GM21528 (cell line): Measurements from ENCODE around the gene IVNS1ABP.
"Not testable (repeated sequence)": the region's sequence is repeated elsewhere in the genome, so short reads cannot be mapped to it uniquely, and the experiment has no call there.

Source experiments
- ATAC-seq: cut with Tn5 transposase; IDR thresholded peaks from one replicate; pipeline ENCODE4 v1.9.1; 2021; ENCODE audit warnings: mild to moderate bottlenecking, moderate library complexity; ENCODE audit not compliant: unreplicated experiment, low FRiP score

The IVNS1ABP gene

DNA sequence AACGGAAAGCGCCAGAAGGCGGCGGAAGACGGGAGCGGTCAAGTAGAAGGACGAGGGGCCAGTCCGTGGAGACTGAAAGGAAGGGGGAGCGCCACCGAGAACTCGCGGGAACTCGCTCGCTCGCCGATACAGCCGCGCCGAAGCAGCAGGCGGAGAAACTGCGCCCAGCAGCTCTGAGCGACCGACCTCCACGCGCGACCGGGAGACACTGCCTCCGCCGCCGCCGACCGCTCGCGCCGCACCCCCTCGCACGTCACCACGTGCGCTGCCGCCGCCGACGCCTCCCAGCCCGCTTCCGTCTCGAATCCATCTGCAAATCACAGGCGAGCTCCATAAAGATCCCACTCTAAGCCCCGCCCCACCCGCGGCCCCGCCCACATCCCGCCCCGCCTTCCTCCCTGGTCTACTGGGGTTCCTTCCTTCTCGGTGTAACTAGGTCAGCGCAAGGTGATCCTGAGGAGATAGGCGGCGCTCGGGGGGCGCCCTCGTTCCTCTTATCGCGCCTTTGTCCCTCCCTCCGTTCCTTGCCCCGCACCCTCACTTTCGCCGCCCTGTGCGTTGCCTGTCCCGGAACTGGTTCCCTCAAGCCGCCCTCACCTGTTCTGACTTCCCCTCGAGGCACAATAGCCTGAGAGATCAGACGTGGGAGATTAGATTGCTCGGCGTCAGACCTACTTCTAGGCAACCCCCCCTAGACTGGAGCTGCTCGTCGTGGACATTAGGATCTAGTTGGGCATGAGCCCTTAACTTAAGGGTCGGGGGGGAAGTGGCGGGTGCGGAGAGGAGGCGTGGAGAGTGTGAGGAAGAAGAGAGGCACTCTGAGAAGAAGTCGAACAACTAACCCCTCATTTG lies at the start of gene IVNS1ABP:
Gene IVNS1ABP (minus strand): TSS at position 210 of the 852 bp plus-strand sequence. CDS start 7,750 bp downstream, outside the sequence.
- peak; percentile 78 for ATAC-seq

DNA sequence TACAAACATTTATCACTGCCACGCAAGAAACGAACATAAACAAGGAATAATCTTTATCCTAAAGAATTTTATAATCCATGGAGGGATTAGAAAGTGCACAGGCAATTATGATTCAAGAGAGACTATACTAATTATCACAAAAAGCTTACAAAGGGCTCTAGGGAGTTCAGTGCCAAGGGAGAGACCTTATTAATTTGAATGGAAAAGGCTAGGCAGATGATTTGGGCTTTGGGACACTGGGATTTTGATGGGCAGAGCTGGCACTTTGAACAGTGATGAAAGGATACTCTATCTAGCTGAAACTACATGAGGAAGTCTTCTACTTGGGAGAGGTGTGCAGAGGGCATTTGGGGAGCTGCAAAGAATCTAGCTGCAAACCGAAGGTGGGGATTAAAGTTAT lies 48.9 kb upstream of the IVNS1ABP start:
- no peak for ATAC-seq

GRCh38 chr1:185364528-185364927 lies 47.5 kb upstream of the IVNS1ABP start:
- not testable (repeated sequence) for ATAC-seq

GRCh38 chr1:185363205-185363604 lies 46.2 kb upstream of the IVNS1ABP start:
- ATAC-seq: no peak

DNA sequence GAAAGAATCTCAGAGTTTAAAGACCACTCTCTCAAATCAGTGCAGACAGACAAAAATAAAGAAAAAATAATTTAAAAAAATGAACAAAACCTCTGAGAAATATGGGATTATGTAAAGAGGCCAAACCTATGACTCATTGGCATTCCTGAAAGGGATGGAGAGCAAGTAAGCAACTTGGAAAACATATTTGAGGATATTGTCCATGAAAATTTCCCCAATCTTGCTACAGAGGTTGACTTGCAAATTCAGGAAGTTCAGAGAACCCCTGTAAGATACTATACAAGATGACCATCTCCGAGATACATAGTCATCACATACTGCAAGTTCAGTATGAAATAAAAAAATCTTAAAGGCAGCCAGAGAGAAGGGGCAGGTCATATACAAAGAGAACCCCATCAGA lies 43.7 kb upstream of the IVNS1ABP start:
- no peak for ATAC-seq

DNA sequence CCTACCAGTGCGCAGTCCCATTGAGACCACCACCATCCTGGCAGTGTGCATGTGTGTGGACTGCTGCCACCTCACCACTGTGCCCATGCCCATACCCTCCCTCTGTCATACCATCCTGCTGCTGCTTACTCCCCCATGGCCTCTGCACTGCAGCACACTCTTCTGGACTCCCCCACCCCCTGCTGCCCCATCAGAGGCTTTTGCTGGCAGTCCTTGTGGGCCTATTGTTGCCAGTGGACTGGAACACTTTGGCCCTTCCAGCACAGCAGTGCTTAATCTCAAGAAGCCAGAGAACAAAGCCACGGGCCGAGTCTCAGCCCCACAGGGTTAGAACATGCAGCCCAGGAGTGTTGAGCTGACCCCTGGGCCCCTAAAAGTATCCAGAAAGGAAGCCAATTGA lies 41.9 kb upstream of the IVNS1ABP start:
- no peak for ATAC-seq

DNA sequence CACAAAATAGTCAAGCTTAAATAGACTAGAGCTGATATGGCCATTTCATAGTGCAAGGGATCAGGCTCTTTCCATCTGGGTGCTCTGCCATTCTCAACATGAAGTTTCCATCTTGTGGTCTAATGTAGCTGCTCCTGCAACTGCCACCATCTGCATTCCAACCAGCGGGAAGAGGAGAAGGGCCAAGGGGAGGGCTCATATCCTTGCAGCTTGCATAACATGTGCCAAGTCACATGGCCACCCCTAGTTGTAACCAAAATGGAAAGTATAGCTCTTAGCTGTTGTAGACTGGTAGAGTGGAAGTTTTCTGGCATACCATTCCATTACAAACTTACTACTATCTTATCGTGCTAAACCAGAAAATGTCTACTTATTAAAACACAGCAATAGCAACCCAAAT lies 38.9 kb upstream of the IVNS1ABP start:
- no peak for ATAC-seq

DNA sequence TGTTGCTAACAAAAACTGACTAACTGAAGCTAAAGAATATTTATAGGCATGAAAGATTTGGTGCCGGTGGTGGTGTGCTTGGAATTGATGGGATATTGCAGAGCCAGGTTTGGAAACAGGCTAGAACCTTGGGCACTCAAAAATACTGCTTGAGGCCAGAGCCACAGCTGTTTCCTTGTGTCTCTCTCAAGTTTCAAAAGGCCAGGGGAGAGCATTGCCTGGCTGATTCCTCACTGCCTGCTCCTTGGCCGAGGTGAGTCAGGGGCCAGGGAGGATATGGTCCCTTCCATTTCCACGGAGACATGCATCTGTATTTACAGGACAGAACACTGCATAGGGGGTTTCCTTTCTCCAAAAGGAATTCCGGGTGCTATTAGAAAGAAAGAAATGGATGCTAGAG lies 36.1 kb upstream of the IVNS1ABP start:
- ATAC-seq: no peak

DNA sequence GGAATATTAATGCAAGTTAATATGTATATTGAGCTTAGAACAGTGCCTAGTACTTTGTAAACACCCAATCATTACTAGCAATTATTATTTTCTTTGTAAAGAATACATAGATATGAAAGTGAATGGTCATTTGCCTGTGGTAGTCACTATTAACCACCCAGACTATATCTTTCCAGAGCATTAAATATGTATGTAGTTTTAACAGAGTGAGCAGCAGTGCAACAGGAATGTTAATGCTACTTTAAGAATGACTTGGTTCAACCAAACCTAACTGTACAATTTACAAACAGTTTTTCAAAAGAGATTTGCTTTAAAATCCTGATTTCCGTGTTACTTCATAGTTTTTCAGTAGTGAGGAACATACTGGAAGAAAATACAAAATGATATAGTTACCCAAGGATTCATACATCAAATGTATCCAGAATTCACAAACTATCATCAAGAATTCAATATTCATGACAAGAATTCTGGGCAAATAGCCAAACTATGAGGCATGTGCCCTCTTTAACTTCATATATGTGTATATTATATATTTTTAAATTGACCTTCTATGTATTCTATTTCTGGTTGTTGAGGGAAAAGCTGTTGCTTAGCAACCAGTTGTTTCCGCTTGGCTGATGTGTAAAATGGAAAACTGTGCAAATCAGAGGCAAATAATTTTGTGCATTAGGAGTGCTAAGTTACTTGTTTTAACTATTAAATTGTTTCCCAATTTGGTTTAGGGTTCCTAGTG lies 34.9 kb upstream of the IVNS1ABP start:
- no peak for ATAC-seq

DNA sequence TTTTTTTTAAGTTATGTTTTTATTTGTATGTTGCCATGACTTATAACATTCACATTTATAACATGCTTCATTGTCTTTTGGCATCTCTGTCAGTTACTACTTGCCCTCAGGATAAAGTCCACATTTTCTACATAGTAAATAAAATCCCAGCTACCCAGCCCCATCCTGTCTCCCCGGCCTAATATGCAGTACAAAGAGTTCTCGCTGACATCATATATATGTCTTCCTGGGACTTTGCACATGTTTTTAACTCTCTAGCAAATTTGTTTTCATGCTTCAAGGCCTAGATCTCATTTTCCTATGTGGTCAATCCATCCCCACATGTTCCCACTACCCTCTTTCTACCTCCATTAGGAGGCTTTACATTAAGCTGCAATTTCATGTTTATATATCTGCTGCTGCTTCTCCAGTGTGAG lies 33.0 kb upstream of the IVNS1ABP start:
- no peak for ATAC-seq

DNA sequence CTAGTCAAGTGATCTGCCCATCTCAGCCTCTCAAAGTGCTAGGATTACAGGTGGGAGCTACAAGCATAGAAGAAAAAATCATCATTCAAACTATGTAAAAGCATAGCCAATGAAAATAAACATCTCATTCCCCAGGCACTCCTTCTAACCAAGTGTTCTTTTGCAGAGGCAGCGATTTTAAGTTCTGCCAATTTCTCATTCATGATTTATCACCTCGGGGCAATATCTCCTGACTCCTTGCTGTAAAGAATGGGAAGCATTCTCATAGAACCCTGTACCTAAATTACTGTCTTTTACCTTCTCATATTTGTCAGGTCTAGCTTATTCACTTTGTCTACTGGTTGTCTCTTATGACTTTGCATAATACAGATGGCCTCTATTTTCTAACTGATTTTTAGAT lies 32.5 kb upstream of the IVNS1ABP start:
- ATAC-seq: no peak

- ATAC-seq: no peak
These were observed 31.9 kb upstream of the IVNS1ABP start for GRCh38 chr1:185348985-185349384.

- ATAC-seq: no peak
These were observed 31.3 kb upstream of the IVNS1ABP start for GRCh38 chr1:185348296-185348695.

DNA sequence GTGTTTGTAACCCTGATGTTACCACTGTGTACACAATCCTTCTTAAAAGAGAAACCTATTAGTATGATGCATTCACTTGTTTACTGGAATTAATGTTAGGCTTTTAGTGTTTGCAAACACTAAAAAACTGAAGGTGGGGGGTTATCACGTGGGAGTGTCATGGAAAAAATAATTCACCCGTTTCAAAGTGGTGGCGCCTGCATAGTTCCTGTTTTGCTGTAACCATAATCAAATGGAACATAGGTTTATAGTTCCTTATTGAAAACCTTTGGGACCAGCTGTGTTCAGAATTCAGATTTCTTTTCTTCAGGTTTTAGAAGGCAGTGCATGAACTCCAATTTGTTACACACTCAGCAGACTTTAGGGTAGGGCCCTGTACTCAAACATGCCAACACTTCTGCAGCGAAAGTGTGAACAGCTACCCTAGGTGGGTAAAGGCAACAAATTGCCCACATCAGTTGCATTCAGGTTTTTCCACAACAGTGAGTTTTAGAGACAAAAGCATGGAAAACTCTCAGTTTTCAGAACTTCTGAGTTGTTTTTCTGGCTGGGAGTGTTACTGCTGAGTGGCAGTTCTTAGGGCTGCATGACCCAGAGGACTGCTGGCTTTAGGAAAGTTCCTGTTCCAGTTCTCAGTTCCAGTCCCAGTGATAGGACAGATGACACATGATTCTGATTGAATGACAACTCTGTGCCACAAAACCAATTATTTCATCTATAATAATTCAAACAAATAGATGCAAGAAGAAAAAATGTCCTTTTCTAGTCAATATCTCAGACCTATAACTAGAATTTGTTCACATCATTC lies 29.1 kb upstream of the IVNS1ABP start:
- no peak for ATAC-seq

DNA sequence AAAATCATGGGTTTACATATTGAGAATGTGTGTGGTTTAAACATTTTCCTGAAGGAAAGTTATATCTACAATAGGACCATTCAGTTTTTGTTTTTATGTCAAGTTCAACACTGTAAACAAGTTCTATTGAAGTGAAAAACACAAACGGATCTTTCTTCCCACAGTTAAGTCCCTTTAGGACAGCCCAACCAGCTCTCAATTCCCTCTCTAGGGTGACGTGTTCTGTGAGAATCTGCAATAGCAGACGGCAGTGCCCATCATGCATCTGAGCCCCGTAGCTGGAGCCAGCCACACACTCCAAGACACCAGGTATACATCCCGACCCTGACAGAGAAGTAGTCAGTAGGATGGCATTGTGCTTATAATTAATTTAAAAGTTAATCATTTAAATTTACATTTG lies 26.3 kb upstream of the IVNS1ABP start:
- ATAC-seq: no peak

- no peak for ATAC-seq
These were observed 25.7 kb upstream of the IVNS1ABP start for GRCh38 chr1:185342672-185343259.

- no peak for ATAC-seq
These were observed 25.0 kb upstream of the IVNS1ABP start for GRCh38 chr1:185342017-185342416.

GRCh38 chr1:185341196-185341781 lies 24.2 kb upstream of the IVNS1ABP start:
- ATAC-seq: no peak

- ATAC-seq: peak; percentile 98
These were observed 21.9 kb upstream of the IVNS1ABP start for GRCh38 chr1:185338719-185339622.
